ENCODE data around the gene DDX39A.

The DDX39A gene

GRCh38 chr19:14394167-14394566 is 25.0 kb downstream of the DDX39A start:
- Histone ChIP-seq H2AFZ (ENCODE audit: low read depth) (no peak overlapping the region), H3K79me2 (ENCODE audit: insufficient read depth, low read depth) (no peaks in the 10 kb centered on the region), H3K36me3 (ENCODE audit: insufficient read depth) (no peaks in the 10 kb centered on the region), H4K20me1 (ENCODE audit: insufficient read depth) (no peaks in the 10 kb centered on the region), H3K27ac (no peak overlapping the region), H3K27me3 (ENCODE audit: insufficient read depth, low read depth) (no peaks in the 10 kb centered on the region), H3K4me2 (no peak overlapping the region), H3K4me3 (IDR thresholded peaks at IDR 0.05; ENCODE audit: insufficient read depth, low read depth, low read length) (no peak overlapping the region), H3K4me1 (ENCODE audit: low read depth, poor library complexity, severe bottlenecking) (no peaks in the 10 kb centered on the region), H3K9ac (no peak overlapping the region)
- TF ChIP-seq CTCF (conservative IDR thresholded peaks at IDR 0.05; ENCODE audit: low read depth, low read length), result no peak

DNA sequence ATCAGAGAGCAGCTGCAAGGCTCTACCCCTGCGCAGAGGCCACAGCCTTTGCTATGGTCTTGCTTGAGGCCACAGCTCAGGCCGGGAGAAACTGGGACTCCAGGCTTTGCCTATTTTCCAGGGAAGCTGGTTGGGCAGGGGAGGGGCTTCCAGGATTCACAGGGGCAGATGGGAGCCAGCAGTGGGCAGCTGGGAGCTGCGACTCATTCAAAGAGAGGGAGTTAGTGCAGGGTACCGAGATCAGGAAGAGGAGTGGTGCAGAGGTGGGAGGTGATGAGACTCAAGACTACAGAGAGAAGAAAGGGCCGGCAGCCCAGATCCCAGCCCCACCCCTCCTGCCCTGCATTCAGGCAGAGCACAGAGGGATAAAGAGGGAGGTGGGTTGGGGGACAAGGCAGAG is 25.8 kb downstream of the DDX39A start:
- Histone ChIP-seq H3K79me2 (ENCODE audit: insufficient read depth, low read depth) (no peaks in the 10 kb centered on the region), H3K36me3 (ENCODE audit: insufficient read depth) (no peaks in the 10 kb centered on the region), H3K4me3 (IDR thresholded peaks at IDR 0.05; ENCODE audit: insufficient read depth, low read depth, low read length) (no peak overlapping the region), H2AFZ (ENCODE audit: low read depth) (no peak overlapping the region), H3K27ac (no peak overlapping the region), H3K27me3 (ENCODE audit: insufficient read depth, low read depth) (no peaks in the 10 kb centered on the region), H4K20me1 (ENCODE audit: insufficient read depth) (no peaks in the 10 kb centered on the region), H3K4me2 (no peak overlapping the region), H3K4me1 (ENCODE audit: low read depth, poor library complexity, severe bottlenecking) (no peaks in the 10 kb centered on the region), H3K9ac (no peak overlapping the region)
- TF ChIP-seq CTCF (conservative IDR thresholded peaks at IDR 0.05; ENCODE audit: low read depth, low read length), result no peak

DNA sequence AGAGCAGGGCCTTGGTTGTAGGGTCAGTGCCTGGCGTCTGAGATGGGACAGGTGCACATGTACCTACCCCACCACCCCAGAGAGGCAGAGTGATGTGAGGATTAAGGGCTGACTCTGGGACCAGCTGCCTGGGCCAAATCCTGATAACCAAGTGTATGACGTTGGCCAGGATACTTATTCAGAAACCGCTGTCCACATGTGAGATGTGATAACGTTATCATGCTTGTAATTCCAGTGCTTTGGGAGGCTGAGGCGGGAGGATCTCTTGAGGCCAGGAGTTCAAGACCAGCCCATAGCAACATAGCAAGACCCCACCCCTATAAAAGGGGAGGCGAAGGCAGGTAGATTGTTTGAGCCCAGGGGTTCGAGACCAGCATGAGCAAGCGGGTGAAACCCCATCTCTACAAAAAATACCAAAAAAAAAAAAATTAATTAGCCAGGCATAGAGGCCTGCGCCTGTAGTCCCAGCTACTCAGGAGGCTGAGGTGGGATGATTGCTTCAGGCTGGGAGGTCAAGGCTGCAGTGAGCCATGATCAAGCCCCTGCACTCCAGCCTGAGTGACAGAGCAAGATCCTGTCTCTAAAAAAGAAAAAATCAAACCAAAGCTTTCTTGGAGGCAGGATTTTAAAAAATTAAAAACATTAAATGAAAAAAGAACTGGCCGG is 27.9 kb downstream of the DDX39A start:
- Histone ChIP-seq H3K27me3 (ENCODE audit: insufficient read depth, low read depth) (no peaks in the 10 kb centered on the region), H3K9ac (no peak overlapping the region), H3K4me3 (IDR thresholded peaks at IDR 0.05; ENCODE audit: insufficient read depth, low read depth, low read length) (no peak overlapping the region), H4K20me1 (ENCODE audit: insufficient read depth) (no peaks in the 10 kb centered on the region), H3K79me2 (ENCODE audit: insufficient read depth, low read depth) (no peaks in the 10 kb centered on the region), H3K4me2 (no peak overlapping the region), H2AFZ (ENCODE audit: low read depth) (no peak overlapping the region), H3K27ac (no peak overlapping the region), H3K4me1 (ENCODE audit: low read depth, poor library complexity, severe bottlenecking) (no peaks in the 10 kb centered on the region), H3K36me3 (ENCODE audit: insufficient read depth) (no peaks in the 10 kb centered on the region)
- no peak for TF ChIP-seq CTCF (conservative IDR thresholded peaks at IDR 0.05; ENCODE audit: low read depth, low read length)

GRCh38 chr19:14390548-14390947 is 28.6 kb downstream of the DDX39A start:
- no peaks in the 10 kb centered on the region for H3K36me3 ChIP-seq (ENCODE audit: insufficient read depth)
- H4K20me1 ChIP-seq (ENCODE audit: insufficient read depth), result no peaks in the 10 kb centered on the region
- no peaks in the 10 kb centered on the region; the same call in 1 of the 2 replicates for H3K27me3 ChIP-seq (ENCODE audit: insufficient read depth, low read depth)
- no peak overlapping the region for H3K27ac ChIP-seq
- H3K4me1 ChIP-seq (ENCODE audit: low read depth, poor library complexity, severe bottlenecking), result no peaks in the 10 kb centered on the region
- H2AFZ ChIP-seq (ENCODE audit: low read depth), result no peak overlapping the region
- no peak overlapping the region for H3K4me2 ChIP-seq
- H3K79me2 ChIP-seq (ENCODE audit: insufficient read depth, low read depth), result no peaks in the 10 kb centered on the region
- H3K9ac ChIP-seq, result no peak overlapping the region
- no peak for TF ChIP-seq CTCF (conservative IDR thresholded peaks at IDR 0.05; ENCODE audit: low read depth, low read length)
- no peak overlapping the region for H3K4me3 ChIP-seq (IDR thresholded peaks at IDR 0.05; ENCODE audit: insufficient read depth, low read depth, low read length)
